NT2/D1 (cell line): Measurements from ENCODE around the gene SAMD10.
A peak's percentile ranks its signal among the peaks of the same experiment; 100 is the strongest.

ENCODE experiments used
- DNase-seq: peaks from one replicate; pipeline ENCODE4 v3.0.0-alpha.2; 2011; ENCODE audit warnings: low read depth, low spot score
- H3K27me3 ChIP-seq: 2 replicates; pipeline ENCODE4 v1.6.0; 2011; ENCODE audit warnings: mild to moderate bottlenecking; ENCODE audit not compliant: insufficient read length, insufficient read depth
- H3K36me3 ChIP-seq: 2 replicates; pipeline ENCODE4 v1.6.1; 2011; ENCODE audit warnings: mild to moderate bottlenecking, low read length, mixed read lengths; ENCODE audit not compliant: insufficient read depth, insufficient read length
- H3K4me1 ChIP-seq: 2 replicates; pipeline ENCODE4 v1.5.1; 2011; ENCODE audit not compliant: insufficient read depth, insufficient read length
- H3K4me3 ChIP-seq: 2 replicates; pipeline ENCODE4 v1.5.1; 2011; ENCODE audit warnings: low read depth; ENCODE audit not compliant: insufficient read length
- H3K9ac ChIP-seq: 2 replicates; pipeline ENCODE4 v1.6.0; 2011; ENCODE audit warnings: low read depth; ENCODE audit not compliant: insufficient read length
- H3K9me3 ChIP-seq: 2 replicates; pipeline ENCODE4 v1.5.1; 2011; ENCODE audit warnings: mild to moderate bottlenecking, low read length; ENCODE audit not compliant: insufficient read depth
- SUZ12 ChIP-seq: IDR thresholded peaks from 2 replicates; pipeline ENCODE4 v1.6.1; 2011; ENCODE audit not compliant: insufficient read length, insufficient read depth; ENCODE audit errors: extremely low read depth
- YY1 ChIP-seq: IDR thresholded peaks from 2 replicates; pipeline ENCODE4 v1.6.1; 2011; ENCODE audit not compliant: insufficient read length, insufficient read depth
- ZNF274 ChIP-seq: IDR thresholded peaks from 2 replicates; pipeline ENCODE4 v1.6.1; 2011; ENCODE audit warnings: mild to moderate bottlenecking, low read depth, low read length

The SAMD10 gene

DNA sequence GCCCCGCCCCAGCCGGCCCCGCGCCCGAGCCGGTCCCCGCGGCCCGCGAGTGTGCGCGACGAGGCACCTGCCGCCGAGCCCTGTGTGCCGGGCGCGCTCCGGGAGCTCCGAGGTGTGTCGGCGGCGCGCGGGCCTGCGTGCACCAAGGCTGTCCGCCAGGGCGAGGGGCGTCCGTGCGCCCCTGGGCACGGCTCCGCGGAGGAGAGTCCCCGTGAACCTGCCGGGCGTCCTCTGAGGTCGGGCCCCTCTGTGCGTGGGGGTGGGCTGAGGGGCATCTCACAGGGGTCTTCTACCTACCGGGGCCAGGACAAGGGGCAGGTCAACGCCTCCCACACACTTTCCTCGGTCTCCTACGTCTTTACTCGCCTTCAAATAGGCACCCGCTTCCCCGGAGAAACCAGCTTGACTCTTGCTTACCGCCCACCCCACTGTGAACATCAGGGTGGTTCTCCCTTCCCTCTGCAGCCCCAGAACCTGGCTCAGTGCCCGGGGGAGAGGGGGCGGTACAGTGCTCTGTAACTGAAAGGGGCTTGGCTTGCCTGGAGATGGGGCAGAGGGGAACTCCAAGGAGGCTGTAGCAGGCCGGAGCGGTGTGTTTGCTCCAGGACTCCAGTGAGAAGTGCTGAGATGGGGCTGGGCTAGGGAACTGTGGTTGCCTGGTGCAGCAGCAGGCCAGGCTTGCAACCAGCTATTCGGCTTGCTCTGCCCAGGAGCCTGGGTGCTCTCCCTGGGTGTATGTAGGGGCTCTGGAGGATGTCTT, at the start of gene SAMD10:
Gene SAMD10, minus strand, starts transcription at position 86 of the 760 bp plus-strand sequence. CDS start 175 bp downstream, outside the sequence.
- Histone ChIP-seq H3K27me3 (peaks cover 34% of the 10 kb centered on the region), H3K4me3 (peak within 1 kb of the TSS; percentile 65), H3K9ac (peak within 1 kb of the TSS; percentile 81), H3K9me3 (no peaks in the 10 kb centered on the region), H3K4me1 (peaks cover 22% of the 10 kb centered on the region), H3K36me3 (peaks cover 23% of the 10 kb centered on the region)
- no peak for DNase-seq
- no peak for TF ChIP-seq ZNF274
- no peak for TF ChIP-seq SUZ12
- no peak for TF ChIP-seq YY1

DNA sequence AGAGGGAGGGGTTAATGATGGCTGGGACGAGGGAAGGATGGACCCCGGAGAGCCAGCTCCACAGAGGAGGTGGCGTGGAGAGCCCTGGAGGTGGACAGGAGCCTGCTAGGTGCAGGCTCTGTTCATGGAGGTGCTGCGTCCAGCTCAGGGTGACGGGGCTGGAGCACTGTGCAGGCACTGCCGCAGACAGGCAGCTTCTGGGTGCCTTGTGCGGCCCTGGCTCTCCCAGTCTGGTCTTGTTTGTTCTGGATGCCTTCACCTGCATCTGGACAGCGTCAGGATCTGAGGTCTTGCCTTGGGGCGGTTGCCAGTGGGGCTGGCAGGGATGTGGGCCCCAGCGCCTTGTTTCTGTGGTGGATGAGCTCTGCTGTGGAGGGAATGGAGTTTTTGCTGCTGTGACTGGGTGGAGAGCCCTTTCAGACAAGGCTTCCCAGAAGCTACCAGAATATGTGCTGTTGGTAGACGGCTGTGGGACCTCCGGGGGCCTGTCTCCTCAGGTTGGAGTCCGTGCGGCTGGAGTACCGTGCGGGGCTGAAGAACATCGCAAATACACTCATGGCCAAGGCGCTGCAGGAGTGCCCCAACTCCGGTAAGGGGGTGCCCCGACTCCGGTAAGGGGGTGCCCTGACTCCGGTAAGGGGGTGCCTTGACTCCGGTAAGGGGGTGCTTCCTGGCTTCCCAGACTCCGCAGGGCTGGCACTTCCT, 48.7 kb upstream of the SAMD10 start:
- Histone ChIP-seq H3K9me3 (no peaks in the 10 kb centered on the region), H3K27me3 (no peaks in the 10 kb centered on the region), H3K36me3 (peaks cover 95% of the 10 kb centered on the region), H3K4me1 (peaks cover 3% of the 10 kb centered on the region), H3K4me3 (no peak overlapping the region), H3K9ac (no peak overlapping the region)
- no peak for DNase-seq
- no peak for TF ChIP-seq SUZ12

DNA sequence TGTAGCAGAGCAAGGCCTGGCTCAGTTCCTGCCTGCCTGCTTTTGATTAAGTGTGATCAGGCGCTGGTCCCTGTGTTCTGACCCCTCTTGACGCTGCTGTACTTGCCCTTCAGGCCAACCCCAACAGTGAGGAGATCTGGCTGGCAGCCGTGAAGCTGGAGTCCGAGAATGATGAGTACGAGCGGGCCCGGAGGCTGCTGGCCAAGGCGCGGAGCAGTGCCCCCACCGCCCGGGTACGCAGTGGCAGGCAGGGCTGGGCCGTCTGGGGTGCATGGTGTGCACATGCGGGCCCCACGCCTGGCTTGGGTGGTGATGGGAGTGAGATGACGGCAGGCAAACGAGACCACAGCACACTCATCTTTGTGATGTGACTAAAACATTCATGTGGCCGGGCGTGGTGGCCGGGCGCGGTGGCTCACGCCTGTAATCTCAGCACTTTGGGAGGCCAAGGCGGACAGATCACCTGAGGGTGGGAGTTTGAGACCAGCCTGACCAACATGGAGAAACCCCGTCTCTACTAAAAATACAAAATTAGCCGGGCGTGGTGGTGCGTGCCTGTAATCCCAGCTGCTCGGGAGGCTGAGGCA, 46.5 kb upstream of the SAMD10 start:
- H3K9me3 ChIP-seq, result no peaks in the 10 kb centered on the region
- no peaks in the 10 kb centered on the region for H3K27me3 ChIP-seq
- TF ChIP-seq SUZ12, result no peak
- no peak for TF ChIP-seq ZNF274
- no peak for TF ChIP-seq YY1
- no peak overlapping the region for H3K9ac ChIP-seq
- H3K36me3 ChIP-seq, result peaks cover 98% of the 10 kb centered on the region
- H3K4me3 ChIP-seq, result no peak overlapping the region
- DNase-seq, result no peak
- peaks cover 3% of the 10 kb centered on the region for H3K4me1 ChIP-seq

DNA sequence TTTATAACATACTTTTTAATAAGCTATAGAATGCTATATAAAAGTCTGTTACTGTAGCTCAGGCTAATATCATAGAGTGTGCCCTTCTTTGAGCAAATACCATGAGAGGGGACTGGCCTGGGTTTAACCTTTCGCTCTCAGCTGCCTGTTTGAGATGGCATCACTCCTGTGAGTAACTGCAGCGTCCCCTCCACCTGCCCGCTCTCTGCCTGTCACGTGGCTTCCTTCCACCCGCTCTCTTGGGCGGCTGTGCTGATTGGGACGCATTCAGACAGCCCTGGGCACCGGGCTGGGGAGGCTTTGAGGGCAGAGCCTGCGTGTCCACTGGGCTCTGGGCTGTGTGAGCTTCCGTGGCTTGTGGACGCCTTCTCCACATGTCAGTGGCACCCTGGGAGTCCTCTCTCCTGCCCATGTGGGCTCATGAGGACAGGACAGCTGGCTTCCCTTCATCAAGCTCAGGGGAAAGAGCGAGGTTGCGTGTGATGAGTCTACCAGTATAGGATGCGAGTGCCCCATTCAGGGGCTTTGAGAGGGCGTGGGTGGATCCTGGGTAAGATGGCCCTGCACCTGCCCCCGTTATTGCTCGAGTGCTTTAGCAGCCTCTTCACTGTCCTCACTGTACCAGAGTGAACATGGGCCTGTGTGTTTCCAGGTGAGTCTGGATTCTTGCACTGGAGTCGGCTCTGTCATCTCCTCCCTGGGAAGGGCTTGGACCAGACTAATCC, 45.8 kb upstream of the SAMD10 start:
- Histone ChIP-seq H3K4me1 (peaks cover 3% of the 10 kb centered on the region), H3K27me3 (no peaks in the 10 kb centered on the region), H3K9ac (no peak overlapping the region), H3K36me3 (peaks cover 95% of the 10 kb centered on the region), H3K4me3 (no peak overlapping the region), H3K9me3 (no peaks in the 10 kb centered on the region)
- TF ChIP-seq YY1 (no peak), SUZ12 (no peak), ZNF274 (no peak)
- DNase-seq, result no peak

DNA sequence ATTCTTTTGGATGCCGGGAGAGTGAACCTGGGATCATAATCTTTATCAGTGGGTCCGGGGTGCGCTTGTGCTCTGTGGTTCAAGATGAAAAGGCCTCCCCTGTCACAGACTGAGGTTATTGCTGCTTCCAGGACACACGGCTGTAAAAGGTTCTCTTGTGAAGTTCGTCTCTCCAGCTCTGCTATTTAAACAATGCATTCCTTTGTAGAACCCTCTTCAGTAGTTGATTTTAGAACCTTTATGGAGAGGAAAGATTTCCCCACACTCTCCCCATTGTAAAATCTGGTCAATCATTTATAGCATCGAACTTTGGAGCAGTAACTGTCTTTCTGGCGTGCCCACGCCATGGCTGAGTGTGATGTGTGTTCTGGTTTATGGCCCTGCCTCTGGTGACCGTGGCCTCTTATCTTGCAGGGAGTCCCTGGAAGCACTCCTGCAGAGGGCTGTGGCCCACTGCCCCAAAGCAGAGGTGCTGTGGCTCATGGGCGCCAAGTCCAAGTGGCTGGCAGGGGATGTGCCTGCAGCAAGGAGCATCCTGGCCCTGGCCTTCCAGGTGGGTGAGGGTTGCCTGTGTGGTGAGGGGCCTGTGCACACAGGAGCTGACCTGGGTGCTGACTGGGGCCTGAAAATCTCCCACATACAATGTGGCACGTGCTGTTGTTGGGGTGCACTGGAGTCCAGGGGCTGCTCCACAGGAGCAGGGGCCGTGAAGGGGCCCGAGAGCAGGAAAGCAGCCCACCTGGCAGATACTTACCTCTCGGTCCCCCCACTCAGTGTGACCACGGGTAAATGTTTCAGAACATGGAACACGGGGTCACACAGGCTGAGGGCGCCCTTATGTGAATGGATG, 44.9 kb upstream of the SAMD10 start:
- peaks cover 3% of the 10 kb centered on the region for H3K4me1 ChIP-seq
- no peak overlapping the region for H3K4me3 ChIP-seq
- peaks cover 95% of the 10 kb centered on the region for H3K36me3 ChIP-seq
- TF ChIP-seq SUZ12 (no peak), ZNF274 (no peak), YY1 (no peak)
- H3K9me3 ChIP-seq, result no peaks in the 10 kb centered on the region
- DNase-seq, result no peak
- H3K27me3 ChIP-seq, result no peaks in the 10 kb centered on the region
- H3K9ac ChIP-seq, result no peak overlapping the region

DNA sequence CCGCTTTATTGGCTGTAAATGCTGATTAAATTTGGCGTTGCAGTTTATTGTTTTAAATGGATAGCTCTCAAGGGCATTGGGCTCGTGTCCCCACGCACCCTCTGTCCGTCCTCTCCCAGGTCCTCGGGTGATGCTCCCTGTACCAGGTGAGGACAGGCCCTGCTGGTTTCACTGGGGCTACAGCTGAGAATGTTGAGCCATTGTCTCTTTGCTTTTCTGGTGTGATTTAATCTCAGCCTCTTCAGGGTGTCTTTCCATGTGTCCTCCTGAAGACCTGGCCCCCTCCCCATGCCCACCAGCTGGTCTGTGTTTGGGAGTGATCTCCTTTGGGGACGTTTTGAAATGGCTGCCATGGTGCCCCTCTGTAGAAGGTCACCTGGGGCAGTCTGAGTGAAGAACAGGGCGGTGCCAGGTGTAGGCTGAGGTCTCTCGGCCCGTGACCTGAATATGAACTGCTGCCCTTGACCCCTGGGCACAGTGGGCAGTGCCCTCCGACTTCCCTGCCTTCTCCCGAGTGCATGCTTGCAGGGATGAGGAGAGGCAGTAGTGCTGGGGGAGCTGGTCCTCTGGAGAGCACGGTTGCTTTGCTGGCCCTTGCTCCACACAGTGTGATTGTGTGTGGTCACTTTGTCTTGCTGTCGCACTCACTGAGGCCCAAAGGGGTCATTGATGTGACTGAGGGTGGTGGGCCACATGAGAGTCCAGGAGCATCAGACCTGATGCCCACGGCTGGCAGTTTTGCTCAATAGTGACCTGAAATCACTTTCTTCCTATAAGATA, 44.1 kb upstream of the SAMD10 start:
- no peaks in the 10 kb centered on the region for H3K9me3 ChIP-seq
- TF ChIP-seq YY1 (no peak), SUZ12 (no peak), ZNF274 (no peak)
- H3K9ac ChIP-seq, result no peak overlapping the region

More for the DNA sequence above, 44.1 kb upstream of the SAMD10 start:
- H3K27me3 ChIP-seq, result no peaks in the 10 kb centered on the region
- H3K4me3 ChIP-seq, result no peak overlapping the region
- H3K4me1 ChIP-seq, result peaks cover 3% of the 10 kb centered on the region
- DNase-seq, result no peak
- H3K36me3 ChIP-seq, result peaks cover 96% of the 10 kb centered on the region
